ENCODE measurements around the gene PLEKHH2. TPM values are rescaled to one million over a fixed set of nuclear protein-coding genes. Genes with fewer than 3 reads are reported as not detected.

The PLEKHH2 gene
- polyA plus RNA-seq, 2 donors, result 2.4 to 2.6 TPM

DNA sequence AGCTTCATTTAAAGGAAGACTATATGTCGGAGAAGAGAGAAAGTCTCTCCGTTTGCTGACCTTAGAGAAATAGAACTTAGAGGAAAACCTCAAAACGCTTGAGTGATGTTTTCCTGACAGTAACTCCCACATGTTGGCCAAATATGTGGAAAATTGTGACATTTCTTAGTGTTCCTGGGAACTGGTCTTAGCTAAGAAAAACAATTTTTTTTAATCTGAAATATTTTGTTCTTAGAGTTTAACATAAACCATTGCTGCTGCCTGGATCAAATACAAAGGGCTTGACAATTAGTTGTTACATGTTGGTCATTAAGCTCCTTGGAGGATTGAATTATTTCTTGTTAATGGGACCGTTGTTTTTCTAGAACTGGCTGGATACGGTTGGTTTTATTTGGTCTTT is 153.1 kb downstream of the PLEKHH2 start:
- H3K27me3 ChIP-seq (ENCODE audit: control insufficient read depth in 1 of 2, insufficient read depth in 2 of 2, low read length in 2 of 2), result no peaks in the 10 kb centered on the region
- peaks cover 0 to 2% of the 10 kb centered on the region in 2 donors for H3K36me3 ChIP-seq (ENCODE audit: control insufficient read depth in 2 of 2, insufficient read depth in 2 of 2, low read length in 1 of 2)
- H3K4me1 ChIP-seq (ENCODE audit: control insufficient read depth in 2 of 2, insufficient read depth in 2 of 2, low read length in 1 of 2), result peaks cover 0 to 4% of the 10 kb centered on the region in 2 donors
- 73 to 75% methylated on average over 5 of the region's 5 CpGs for WGBS, 2 donors
- H3K9me3 ChIP-seq (ENCODE audit: control insufficient read depth in 2 of 2, insufficient read depth in 1 of 2, low read depth in 1 of 2, low read length in 1 of 2), result no peaks in the 10 kb centered on the region
- no peak overlapping the region for H3K27ac ChIP-seq (ENCODE audit: low read depth in 2 of 2, low read length in 1 of 2)
- no peak overlapping the region for H3K4me3 ChIP-seq (ENCODE audit: low read depth in 1 of 2, low read length in 2 of 2)

DNA sequence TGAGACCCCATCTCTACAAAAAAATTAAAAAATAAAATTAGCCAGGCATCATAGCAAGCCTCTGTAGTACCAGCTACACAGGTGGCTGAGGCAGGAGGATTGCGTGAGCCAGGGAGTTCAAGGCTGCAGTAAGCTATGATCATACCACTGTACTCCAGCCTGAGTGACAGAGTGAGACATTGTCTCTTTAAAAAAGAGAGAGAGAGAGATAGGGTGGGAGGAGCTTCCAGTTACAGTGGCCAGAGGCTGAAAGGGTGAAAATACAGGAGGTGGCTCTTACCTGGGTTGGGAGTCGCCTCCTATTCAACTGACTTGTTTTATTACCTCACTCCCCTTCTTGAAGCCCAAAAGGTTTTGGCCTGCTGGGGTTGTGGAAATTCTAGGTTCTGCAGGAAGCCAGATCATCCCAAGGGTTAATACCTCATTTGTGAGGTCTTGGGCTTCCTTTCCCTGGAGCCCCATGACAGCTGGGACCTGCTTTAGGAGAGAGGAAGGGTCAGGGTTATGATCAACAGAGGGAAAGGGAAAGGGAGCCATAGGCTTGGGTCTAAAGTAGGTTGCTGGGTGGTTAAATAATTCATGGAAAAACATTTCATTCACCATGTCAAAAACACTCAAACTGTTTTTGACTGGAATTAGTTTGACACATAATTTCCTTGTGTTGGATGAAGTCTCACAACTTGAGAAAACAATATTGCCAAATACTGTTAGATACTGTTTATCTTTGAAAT is 154.1 kb downstream of the PLEKHH2 start:
- Histone ChIP-seq H3K36me3 (ENCODE audit: control insufficient read depth in 2 of 2, insufficient read depth in 2 of 2, low read length in 1 of 2) (peaks cover 0 to 2% of the 10 kb centered on the region in 2 donors), H3K4me3 (ENCODE audit: low read depth in 1 of 2, low read length in 2 of 2) (no peak overlapping the region), H3K27ac (ENCODE audit: low read depth in 2 of 2, low read length in 1 of 2) (peak overlapping the region in 1 of 2 donors; percentile 8), H3K4me1 (ENCODE audit: control insufficient read depth in 2 of 2, insufficient read depth in 2 of 2, low read length in 1 of 2) (peaks cover 0 to 4% of the 10 kb centered on the region in 2 donors), H3K9me3 (ENCODE audit: control insufficient read depth in 2 of 2, insufficient read depth in 1 of 2, low read depth in 1 of 2, low read length in 1 of 2) (no peaks in the 10 kb centered on the region), H3K27me3 (ENCODE audit: control insufficient read depth in 1 of 2, insufficient read depth in 2 of 2, low read length in 2 of 2) (no peaks in the 10 kb centered on the region)
- 89 to 91% methylated on average over 2 of the region's 2 CpGs for WGBS, 2 donors

DNA sequence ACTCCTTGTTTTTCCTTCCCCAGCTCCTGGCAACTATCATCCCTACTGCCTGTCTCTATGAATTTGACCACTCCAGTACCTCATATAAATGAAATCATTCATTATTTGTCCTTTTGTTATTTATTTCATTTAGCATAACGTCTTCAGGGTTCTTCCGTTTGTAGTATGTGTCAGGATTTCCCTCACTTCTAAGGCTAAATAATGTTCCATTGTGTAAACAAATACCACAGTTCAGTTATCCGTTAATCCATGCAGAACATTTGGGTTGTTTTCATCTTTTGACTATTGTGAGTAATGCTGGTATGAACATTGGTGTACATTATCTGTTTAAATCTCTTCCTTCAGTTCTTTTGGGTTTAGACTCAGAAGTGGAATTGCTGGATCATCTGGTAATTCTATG is 155.6 kb downstream of the PLEKHH2 start:
- WGBS, 2 donors, result 67 to 72% methylated on average over 3 of the region's 3 CpGs
- H3K4me1 ChIP-seq (ENCODE audit: control insufficient read depth in 2 of 2, insufficient read depth in 2 of 2, low read length in 1 of 2), result peaks cover 0 to 4% of the 10 kb centered on the region in 2 donors

DNA sequence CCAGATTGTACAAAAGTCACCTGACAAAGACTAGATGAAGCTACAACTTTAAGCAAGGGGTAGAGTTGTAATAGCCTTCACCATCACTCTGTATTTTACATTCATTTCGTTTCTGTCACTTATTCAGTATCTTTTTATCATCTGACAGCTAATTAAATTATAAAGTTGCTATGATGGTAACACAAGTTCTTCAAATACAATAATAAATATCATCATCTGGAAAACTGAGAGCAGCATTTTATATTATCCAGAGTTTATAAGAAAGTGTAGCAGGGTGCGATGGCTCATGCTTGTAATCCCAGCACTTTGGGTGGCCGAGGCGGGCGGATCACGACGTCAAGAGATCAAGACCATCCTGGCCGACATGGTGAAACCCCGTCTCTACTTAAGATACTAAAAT is 157.9 kb downstream of the PLEKHH2 start:
- no peaks in the 10 kb centered on the region for H3K36me3 ChIP-seq (ENCODE audit: control insufficient read depth in 2 of 2, insufficient read depth in 2 of 2, low read length in 1 of 2)
- H3K9me3 ChIP-seq (ENCODE audit: control insufficient read depth in 2 of 2, insufficient read depth in 1 of 2, low read depth in 1 of 2, low read length in 1 of 2), result no peaks in the 10 kb centered on the region
- peaks cover 0 to 4% of the 10 kb centered on the region in 2 donors for H3K4me1 ChIP-seq (ENCODE audit: control insufficient read depth in 2 of 2, insufficient read depth in 2 of 2, low read length in 1 of 2)
- no peak overlapping the region for H3K27ac ChIP-seq (ENCODE audit: low read depth in 2 of 2, low read length in 1 of 2)
- 95 to 96% methylated on average over 9 of the region's 9 CpGs for WGBS, 2 donors
- no peak overlapping the region for H3K4me3 ChIP-seq (ENCODE audit: low read depth in 1 of 2, low read length in 2 of 2)
- H3K27me3 ChIP-seq (ENCODE audit: control insufficient read depth in 1 of 2, insufficient read depth in 2 of 2, low read length in 2 of 2), result no peaks in the 10 kb centered on the region

More for the DNA sequence above, 155.6 kb downstream of the PLEKHH2 start:
- H3K36me3 ChIP-seq (ENCODE audit: control insufficient read depth in 2 of 2, insufficient read depth in 2 of 2, low read length in 1 of 2), result no peaks in the 10 kb centered on the region
- H3K27ac ChIP-seq (ENCODE audit: low read depth in 2 of 2, low read length in 1 of 2), result no peak overlapping the region
- no peaks in the 10 kb centered on the region for H3K9me3 ChIP-seq (ENCODE audit: control insufficient read depth in 2 of 2, insufficient read depth in 1 of 2, low read depth in 1 of 2, low read length in 1 of 2)
- H3K27me3 ChIP-seq (ENCODE audit: control insufficient read depth in 1 of 2, insufficient read depth in 2 of 2, low read length in 2 of 2), result no peaks in the 10 kb centered on the region
- H3K4me3 ChIP-seq (ENCODE audit: low read depth in 1 of 2, low read length in 2 of 2), result no peak overlapping the region

DNA sequence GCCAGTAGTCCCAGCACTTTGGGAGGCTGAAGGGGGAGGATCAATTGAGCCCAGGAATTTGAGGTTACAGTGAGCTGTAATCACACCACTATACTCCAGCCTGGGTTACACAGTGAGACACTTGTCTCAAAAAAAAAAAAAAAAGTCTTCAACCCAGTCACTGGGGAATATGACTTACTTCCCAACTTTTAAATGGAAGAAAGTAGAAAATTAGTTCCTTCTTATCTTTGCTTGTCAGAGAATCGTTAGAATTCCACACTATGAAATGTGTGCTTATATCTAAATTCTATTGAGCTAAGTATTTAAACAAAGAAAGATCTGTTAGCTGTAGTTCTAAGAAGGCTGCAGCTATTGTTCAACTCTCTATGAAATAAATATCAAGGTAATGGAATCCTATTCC is 159.1 kb downstream of the PLEKHH2 start:
- peaks cover 0 to 2% of the 10 kb centered on the region in 2 donors for H3K4me1 ChIP-seq (ENCODE audit: control insufficient read depth in 2 of 2, insufficient read depth in 2 of 2, low read length in 1 of 2)
- 63 to 66% methylated on average over 1 of the region's 1 CpG for WGBS, 2 donors

DNA sequence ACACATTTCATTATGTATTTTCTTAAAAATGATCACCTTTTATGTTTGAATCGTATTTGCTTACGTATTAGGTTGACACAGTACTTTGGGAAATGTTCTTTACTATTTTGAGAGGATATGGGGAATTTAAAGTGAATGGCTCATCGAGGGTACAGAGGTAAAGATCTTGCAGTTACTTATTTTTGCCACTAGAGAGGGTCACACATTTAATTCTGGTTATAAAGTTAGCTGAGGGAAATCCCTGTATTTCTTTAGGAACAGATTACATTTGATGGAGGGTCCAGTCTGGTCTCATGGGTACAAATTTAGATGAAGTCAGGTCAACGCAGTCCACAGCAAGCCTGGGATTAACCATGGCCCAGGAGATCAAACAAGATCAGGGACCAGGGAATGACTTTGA is 161.2 kb downstream of the PLEKHH2 start:
- Histone ChIP-seq H3K4me3 (ENCODE audit: low read depth in 1 of 2, low read length in 2 of 2) (no peak overlapping the region), H3K4me1 (ENCODE audit: control insufficient read depth in 2 of 2, insufficient read depth in 2 of 2, low read length in 1 of 2) (no peaks in the 10 kb centered on the region), H3K27ac (ENCODE audit: low read depth in 2 of 2, low read length in 1 of 2) (no peak overlapping the region), H3K27me3 (ENCODE audit: control insufficient read depth in 1 of 2, insufficient read depth in 2 of 2, low read length in 2 of 2) (no peaks in the 10 kb centered on the region), H3K9me3 (ENCODE audit: control insufficient read depth in 2 of 2, insufficient read depth in 1 of 2, low read depth in 1 of 2, low read length in 1 of 2) (no peaks in the 10 kb centered on the region), H3K36me3 (ENCODE audit: control insufficient read depth in 2 of 2, insufficient read depth in 2 of 2, low read length in 1 of 2) (no peaks in the 10 kb centered on the region)
- 82 to 85% methylated on average over 4 of the region's 4 CpGs for WGBS, 2 donors

More for the DNA sequence above, 159.1 kb downstream of the PLEKHH2 start:
- Histone ChIP-seq H3K4me3 (ENCODE audit: low read depth in 1 of 2, low read length in 2 of 2) (no peak overlapping the region), H3K9me3 (ENCODE audit: control insufficient read depth in 2 of 2, insufficient read depth in 1 of 2, low read depth in 1 of 2, low read length in 1 of 2) (no peaks in the 10 kb centered on the region), H3K27me3 (ENCODE audit: control insufficient read depth in 1 of 2, insufficient read depth in 2 of 2, low read length in 2 of 2) (no peaks in the 10 kb centered on the region), H3K36me3 (ENCODE audit: control insufficient read depth in 2 of 2, insufficient read depth in 2 of 2, low read length in 1 of 2) (no peaks in the 10 kb centered on the region), H3K27ac (ENCODE audit: low read depth in 2 of 2, low read length in 1 of 2) (no peak overlapping the region)

DNA sequence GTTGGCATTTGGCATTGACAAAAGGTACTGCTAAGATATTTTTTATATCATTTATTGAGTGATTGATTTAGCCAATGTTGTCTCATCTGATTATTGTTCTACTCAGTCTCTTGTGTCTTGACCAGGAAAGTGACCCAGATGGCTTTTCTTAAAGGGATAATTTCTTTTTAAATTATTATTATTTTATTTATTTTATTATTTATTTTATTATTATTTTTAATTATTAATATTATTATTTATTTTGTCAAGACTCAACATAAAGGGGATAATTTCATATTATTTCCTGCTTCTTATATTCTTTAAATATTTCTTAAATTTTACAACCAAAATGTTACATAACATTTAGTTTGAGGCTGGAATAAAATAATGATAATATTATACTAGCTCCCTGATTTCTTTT is 163.8 kb downstream of the PLEKHH2 start:
- no peaks in the 10 kb centered on the region for H3K9me3 ChIP-seq (ENCODE audit: control insufficient read depth in 2 of 2, insufficient read depth in 1 of 2, low read depth in 1 of 2, low read length in 1 of 2)
- H3K27ac ChIP-seq (ENCODE audit: low read depth in 2 of 2, low read length in 1 of 2), result no peak overlapping the region
- H3K4me1 ChIP-seq (ENCODE audit: control insufficient read depth in 2 of 2, insufficient read depth in 2 of 2, low read length in 1 of 2), result no peaks in the 10 kb centered on the region
- H3K4me3 ChIP-seq (ENCODE audit: low read depth in 1 of 2, low read length in 2 of 2), result no peak overlapping the region
- no peaks in the 10 kb centered on the region for H3K27me3 ChIP-seq (ENCODE audit: control insufficient read depth in 1 of 2, insufficient read depth in 2 of 2, low read length in 2 of 2)
- no peaks in the 10 kb centered on the region for H3K36me3 ChIP-seq (ENCODE audit: control insufficient read depth in 2 of 2, insufficient read depth in 2 of 2, low read length in 1 of 2)

DNA sequence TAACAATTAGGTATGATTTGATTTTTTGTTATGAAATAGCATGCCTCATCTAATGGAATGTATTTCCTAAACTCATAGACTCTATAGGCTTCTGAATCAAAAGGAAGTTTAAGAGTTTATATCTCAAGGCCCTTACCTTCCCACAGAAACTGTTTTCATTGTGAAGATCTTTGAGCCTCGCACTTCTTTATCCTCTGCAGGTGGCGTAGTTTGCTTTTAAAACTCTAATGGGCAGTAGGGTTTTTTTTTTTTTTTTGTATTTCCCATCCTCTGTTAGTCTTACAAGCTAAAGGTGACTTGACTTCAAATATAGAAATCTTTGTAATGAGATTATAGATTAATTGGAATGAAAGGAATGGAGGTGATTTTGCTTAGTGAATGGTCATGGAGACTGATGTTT is 165.1 kb downstream of the PLEKHH2 start:
- Histone ChIP-seq H3K4me1 (ENCODE audit: control insufficient read depth in 2 of 2, insufficient read depth in 2 of 2, low read length in 1 of 2) (no peaks in the 10 kb centered on the region), H3K27ac (ENCODE audit: low read depth in 2 of 2, low read length in 1 of 2) (no peak overlapping the region), H3K36me3 (ENCODE audit: control insufficient read depth in 2 of 2, insufficient read depth in 2 of 2, low read length in 1 of 2) (no peaks in the 10 kb centered on the region), H3K9me3 (ENCODE audit: control insufficient read depth in 2 of 2, insufficient read depth in 1 of 2, low read depth in 1 of 2, low read length in 1 of 2) (no peaks in the 10 kb centered on the region), H3K4me3 (ENCODE audit: low read depth in 1 of 2, low read length in 2 of 2) (no peak overlapping the region), H3K27me3 (ENCODE audit: control insufficient read depth in 1 of 2, insufficient read depth in 2 of 2, low read length in 2 of 2) (no peaks in the 10 kb centered on the region)
- 89 to 95% methylated on average over 2 of the region's 2 CpGs for WGBS, 2 donors

DNA sequence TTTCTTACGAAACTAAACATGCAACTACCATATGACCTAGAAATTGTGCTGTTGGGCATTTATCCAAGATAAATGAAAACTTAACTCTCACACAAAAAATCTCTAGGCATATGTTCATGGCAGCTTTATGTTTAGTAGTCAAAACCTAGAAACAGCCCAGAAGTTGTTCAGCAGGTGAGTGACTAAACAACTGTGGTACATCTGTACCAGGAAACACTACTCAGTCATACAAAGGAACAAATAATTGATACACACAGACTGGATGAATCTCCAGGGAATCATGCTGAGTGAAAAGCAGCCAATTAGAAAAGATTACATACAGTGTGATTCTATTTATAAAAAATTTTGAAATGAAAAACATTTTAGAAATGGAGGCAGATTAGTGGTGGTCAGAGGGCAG is 166.1 kb downstream of the PLEKHH2 start:
- 79 to 85% methylated on average over 1 of the region's 1 CpG for WGBS, 2 donors

DNA sequence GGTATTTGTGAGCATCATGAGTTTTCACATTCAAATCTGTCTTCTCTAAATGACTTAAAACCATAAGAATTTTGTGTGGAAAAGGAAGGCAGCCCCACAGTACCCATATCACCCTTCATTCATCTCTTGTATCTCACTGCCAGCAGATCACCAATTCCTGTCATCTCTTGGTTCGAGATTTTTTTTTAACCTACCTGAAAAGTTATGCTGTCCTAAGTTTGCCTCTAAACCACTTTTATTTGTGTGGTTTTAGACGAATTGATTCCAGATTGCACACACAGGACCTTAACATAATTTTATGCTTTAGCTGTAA is 169.6 kb downstream of the PLEKHH2 start:
- no peaks in the 10 kb centered on the region for H3K36me3 ChIP-seq (ENCODE audit: control insufficient read depth in 2 of 2, insufficient read depth in 2 of 2, low read length in 1 of 2)
- H3K27me3 ChIP-seq (ENCODE audit: control insufficient read depth in 1 of 2, insufficient read depth in 2 of 2, low read length in 2 of 2), result no peaks in the 10 kb centered on the region
- WGBS, 2 donors, result 64 to 82% methylated on average over 2 of the region's 2 CpGs
- H3K4me3 ChIP-seq (ENCODE audit: low read depth in 1 of 2, low read length in 2 of 2), result no peak overlapping the region
- H3K27ac ChIP-seq (ENCODE audit: low read depth in 2 of 2, low read length in 1 of 2), result no peak overlapping the region
- no peaks in the 10 kb centered on the region for H3K9me3 ChIP-seq (ENCODE audit: control insufficient read depth in 2 of 2, insufficient read depth in 1 of 2, low read depth in 1 of 2, low read length in 1 of 2)
- no peaks in the 10 kb centered on the region for H3K4me1 ChIP-seq (ENCODE audit: control insufficient read depth in 2 of 2, insufficient read depth in 2 of 2, low read length in 1 of 2)

More for the DNA sequence above, 166.1 kb downstream of the PLEKHH2 start:
- no peaks in the 10 kb centered on the region for H3K4me1 ChIP-seq (ENCODE audit: control insufficient read depth in 2 of 2, insufficient read depth in 2 of 2, low read length in 1 of 2)
- H3K9me3 ChIP-seq (ENCODE audit: control insufficient read depth in 2 of 2, insufficient read depth in 1 of 2, low read depth in 1 of 2, low read length in 1 of 2), result no peaks in the 10 kb centered on the region
- H3K27ac ChIP-seq (ENCODE audit: low read depth in 2 of 2, low read length in 1 of 2), result no peak overlapping the region
- H3K27me3 ChIP-seq (ENCODE audit: control insufficient read depth in 1 of 2, insufficient read depth in 2 of 2, low read length in 2 of 2), result no peaks in the 10 kb centered on the region
- no peak overlapping the region for H3K4me3 ChIP-seq (ENCODE audit: low read depth in 1 of 2, low read length in 2 of 2)
- no peaks in the 10 kb centered on the region for H3K36me3 ChIP-seq (ENCODE audit: control insufficient read depth in 2 of 2, insufficient read depth in 2 of 2, low read length in 1 of 2)
